Measurements from ENCODE around the gene SERPINB3.
"Not testable (repeated sequence)": the region's sequence is repeated elsewhere in the genome, so short reads cannot be mapped to it uniquely, and the experiment has no call there.

Gene SERPINB3

GRCh38 chr18:63679820-63680606 is 18.3 kb upstream of the SERPINB3 start:
- no peak overlapping the region for H3K4me3 ChIP-seq (ENCODE audit: low read length)
- TF ChIP-seq, protein P1, sequence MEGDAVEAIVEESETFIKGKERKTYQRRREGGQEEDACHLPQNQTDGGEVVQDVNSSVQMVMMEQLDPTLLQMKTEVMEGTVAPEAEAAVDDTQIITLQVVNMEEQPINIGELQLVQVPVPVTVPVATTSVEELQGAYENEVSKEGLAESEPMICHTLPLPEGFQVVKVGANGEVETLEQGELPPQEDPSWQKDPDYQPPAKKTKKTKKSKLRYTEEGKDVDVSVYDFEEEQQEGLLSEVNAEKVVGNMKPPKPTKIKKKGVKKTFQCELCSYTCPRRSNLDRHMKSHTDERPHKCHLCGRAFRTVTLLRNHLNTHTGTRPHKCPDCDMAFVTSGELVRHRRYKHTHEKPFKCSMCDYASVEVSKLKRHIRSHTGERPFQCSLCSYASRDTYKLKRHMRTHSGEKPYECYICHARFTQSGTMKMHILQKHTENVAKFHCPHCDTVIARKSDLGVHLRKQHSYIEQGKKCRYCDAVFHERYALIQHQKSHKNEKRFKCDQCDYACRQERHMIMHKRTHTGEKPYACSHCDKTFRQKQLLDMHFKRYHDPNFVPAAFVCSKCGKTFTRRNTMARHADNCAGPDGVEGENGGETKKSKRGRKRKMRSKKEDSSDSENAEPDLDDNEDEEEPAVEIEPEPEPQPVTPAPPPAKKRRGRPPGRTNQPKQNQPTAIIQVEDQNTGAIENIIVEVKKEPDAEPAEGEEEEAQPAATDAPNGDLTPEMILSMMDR (conservative IDR thresholded peaks at IDR 0.05; ENCODE audit: low read length), result no peak
- no peak for DNase-seq (ENCODE audit: low read depth)

DNA sequence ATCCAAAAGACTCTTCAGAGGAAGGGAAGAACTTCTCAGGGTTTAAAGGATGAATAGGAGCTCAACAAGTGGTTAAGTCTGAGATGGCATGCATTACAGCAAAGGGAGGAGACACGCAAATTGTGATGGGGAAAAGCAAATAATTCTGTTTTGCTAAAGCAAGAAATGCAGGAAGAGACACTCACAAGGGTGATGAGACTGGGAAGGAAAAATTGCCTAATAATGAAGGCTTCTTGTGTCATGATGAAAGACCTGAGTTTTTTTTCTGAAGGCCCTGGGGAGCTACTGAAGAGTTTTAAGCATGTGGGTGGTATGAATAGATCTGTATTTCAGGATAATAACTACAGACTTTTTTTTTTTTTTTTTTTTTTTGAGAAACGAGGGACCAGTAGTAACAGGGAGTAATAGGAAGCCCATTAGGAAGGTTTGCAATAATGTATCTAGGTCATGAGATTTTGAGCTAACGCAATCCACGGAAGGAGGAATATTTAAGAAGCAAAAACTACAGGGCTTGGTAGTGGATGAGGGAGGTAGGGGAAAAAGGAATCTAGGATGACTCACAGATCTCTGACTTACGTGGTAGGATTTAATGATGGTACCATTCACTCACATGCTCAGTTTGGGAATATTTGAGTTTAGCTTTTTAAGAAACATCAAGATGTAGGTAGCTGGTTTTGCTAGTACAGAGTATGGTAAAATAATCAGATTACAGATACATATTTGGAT is 16.0 kb upstream of the SERPINB3 start:
- peak; percentile 55 for DNase-seq (ENCODE audit: low read depth)
- TF ChIP-seq, protein P1 (conservative IDR thresholded peaks at IDR 0.05; ENCODE audit: low read length), result no peak
- H3K4me3 ChIP-seq (ENCODE audit: low read length), result no peak overlapping the region

GRCh38 chr18:63676526-63677323 is 15.0 kb upstream of the SERPINB3 start:
- TF ChIP-seq, protein P1 (conservative IDR thresholded peaks at IDR 0.05; ENCODE audit: low read length), result peak; percentile 34
- no peak overlapping the region for H3K4me3 ChIP-seq (ENCODE audit: low read length)
- no peak for DNase-seq (ENCODE audit: low read depth)

- peak; percentile 39 for DNase-seq (ENCODE audit: low read depth)
- H3K4me3 ChIP-seq (ENCODE audit: low read length), result no peak overlapping the region
- TF ChIP-seq, protein P1 (conservative IDR thresholded peaks at IDR 0.05; ENCODE audit: low read length), result no peak
These were observed 2.9 kb upstream of the SERPINB3 start for GRCh38 chr18:63664571-63664970.

- not testable (repeated sequence) for H3K4me3 ChIP-seq (ENCODE audit: low read length)
- peak; percentile 14 for DNase-seq (ENCODE audit: low read depth)
These were observed 2.8 kb downstream of the SERPINB3 start for GRCh38 chr18:63658920-63659319.

- DNase-seq (ENCODE audit: low read depth), result peak; percentile 40
- H3K4me3 ChIP-seq (ENCODE audit: low read length), result not testable (repeated sequence)
These were observed 11.4 kb downstream of the SERPINB3 start for GRCh38 chr18:63650271-63650670.

- H3K4me3 ChIP-seq (ENCODE audit: low read length), result no peak overlapping the region
- peak; percentile 16 for DNase-seq (ENCODE audit: low read depth)
- TF ChIP-seq, protein P1 (conservative IDR thresholded peaks at IDR 0.05; ENCODE audit: low read length), result no peak
These were observed 13.5 kb downstream of the SERPINB3 start for GRCh38 chr18:63648241-63648640.
